ENCODE data around the gene GAPVD1. TPM values are rescaled to one million over a fixed set of nuclear protein-coding genes. Genes with fewer than 3 reads are reported as not detected.

GAPVD1 gene
- total and polyA plus RNA-seq, 2 of the 13 experiments (the other 11 are each of a cell fraction or from before 2014, with no cell fraction given): 11.1 to 33.2 TPM

DNA sequence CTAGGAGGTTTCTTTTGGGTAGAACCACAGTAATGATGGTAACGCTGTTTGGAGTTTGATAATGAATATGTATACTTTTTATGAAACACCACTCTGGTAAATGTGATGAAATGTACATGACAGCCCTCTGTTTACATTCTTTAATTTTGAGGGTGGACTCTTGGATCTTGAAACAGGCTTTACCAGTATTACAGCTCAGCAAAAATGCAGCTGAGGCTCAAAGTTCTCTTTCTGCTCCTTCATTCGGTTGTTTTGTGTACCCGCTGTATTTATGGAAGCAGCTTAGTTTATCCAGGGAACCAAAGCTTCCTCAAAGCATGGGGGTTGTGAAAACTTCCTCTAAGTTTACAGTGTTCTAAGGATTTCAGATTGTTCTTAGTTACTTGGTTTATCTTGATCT, 11.1 kb downstream of the GAPVD1 start (continued):
- TF ChIP-seq, protein P1, sequence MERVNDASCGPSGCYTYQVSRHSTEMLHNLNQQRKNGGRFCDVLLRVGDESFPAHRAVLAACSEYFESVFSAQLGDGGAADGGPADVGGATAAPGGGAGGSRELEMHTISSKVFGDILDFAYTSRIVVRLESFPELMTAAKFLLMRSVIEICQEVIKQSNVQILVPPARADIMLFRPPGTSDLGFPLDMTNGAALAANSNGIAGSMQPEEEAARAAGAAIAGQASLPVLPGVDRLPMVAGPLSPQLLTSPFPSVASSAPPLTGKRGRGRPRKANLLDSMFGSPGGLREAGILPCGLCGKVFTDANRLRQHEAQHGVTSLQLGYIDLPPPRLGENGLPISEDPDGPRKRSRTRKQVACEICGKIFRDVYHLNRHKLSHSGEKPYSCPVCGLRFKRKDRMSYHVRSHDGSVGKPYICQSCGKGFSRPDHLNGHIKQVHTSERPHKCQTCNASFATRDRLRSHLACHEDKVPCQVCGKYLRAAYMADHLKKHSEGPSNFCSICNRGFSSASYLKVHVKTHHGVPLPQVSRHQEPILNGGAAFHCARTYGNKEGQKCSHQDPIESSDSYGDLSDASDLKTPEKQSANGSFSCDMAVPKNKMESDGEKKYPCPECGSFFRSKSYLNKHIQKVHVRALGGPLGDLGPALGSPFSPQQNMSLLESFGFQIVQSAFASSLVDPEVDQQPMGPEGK (CRISPR knock-in tag; IDR thresholded peaks at IDR 0.05): peak; percentile 53; the same call in 1 of the 2 replicates
- peak; percentile 56; the same call in 1 of the 2 replicates for TF ChIP-seq KAT8 (CRISPR knock-in tag; IDR thresholded peaks at IDR 0.05)
- peak; percentile 76; the same call in 1 of the 2 replicates for TF ChIP-seq LCORL (IDR thresholded peaks at IDR 0.05)
- peak; percentile 65 for TF ChIP-seq LCORL (CRISPR knock-in tag; IDR thresholded peaks at IDR 0.05)
- TF ChIP-seq RORA (CRISPR knock-in tag; IDR thresholded peaks at IDR 0.05): no peak; the same call in 1 of the 2 replicates
- TF ChIP-seq KMT2B (CRISPR knock-in tag; IDR thresholded peaks at IDR 0.05): 0 out of 2 replicates have a peak, but pooled peaks have one; percentile 36
- no peak for TF ChIP-seq NONO (IDR thresholded peaks at IDR 0.05)
- TF ChIP-seq NONO (CRISPR knock-in tag; conservative IDR thresholded peaks at IDR 0.05): peak; percentile 28; the same call in 1 of the 2 replicates
- TF ChIP-seq MED1 (CRISPR knock-in tag; IDR thresholded peaks at IDR 0.05): peak; percentile 81
- TF ChIP-seq ZMYM3 (CRISPR knock-in tag; IDR thresholded peaks at IDR 0.05): peak; percentile 41; the same call in 1 of the 2 replicates
- TF ChIP-seq ZNF44 (CRISPR knock-in tag; IDR thresholded peaks at IDR 0.05): no peak
- TF ChIP-seq ISL2 (CRISPR knock-in tag; IDR thresholded peaks at IDR 0.05): peak; percentile 87
- TF ChIP-seq MAFF (IDR thresholded peaks at IDR 0.05; ENCODE audit: low read depth, low read length): peak; percentile 87
- TF ChIP-seq, protein P2, sequence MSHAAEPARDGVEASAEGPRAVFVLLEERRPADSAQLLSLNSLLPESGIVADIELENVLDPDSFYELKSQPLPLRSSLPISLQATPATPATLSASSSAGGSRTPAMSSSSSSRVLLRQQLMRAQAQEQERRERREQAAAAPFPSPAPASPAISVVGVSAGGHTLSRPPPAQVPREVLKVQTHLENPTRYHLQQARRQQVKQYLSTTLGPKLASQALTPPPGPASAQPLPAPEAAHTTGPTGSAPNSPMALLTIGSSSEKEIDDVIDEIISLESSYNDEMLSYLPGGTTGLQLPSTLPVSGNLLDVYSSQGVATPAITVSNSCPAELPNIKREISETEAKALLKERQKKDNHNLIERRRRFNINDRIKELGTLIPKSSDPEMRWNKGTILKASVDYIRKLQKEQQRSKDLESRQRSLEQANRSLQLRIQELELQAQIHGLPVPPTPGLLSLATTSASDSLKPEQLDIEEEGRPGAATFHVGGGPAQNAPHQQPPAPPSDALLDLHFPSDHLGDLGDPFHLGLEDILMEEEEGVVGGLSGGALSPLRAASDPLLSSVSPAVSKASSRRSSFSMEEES (CRISPR knock-in tag; IDR thresholded peaks at IDR 0.05): peak; percentile 53; the same call in 1 of the 2 replicates
- TF ChIP-seq, protein P3, sequence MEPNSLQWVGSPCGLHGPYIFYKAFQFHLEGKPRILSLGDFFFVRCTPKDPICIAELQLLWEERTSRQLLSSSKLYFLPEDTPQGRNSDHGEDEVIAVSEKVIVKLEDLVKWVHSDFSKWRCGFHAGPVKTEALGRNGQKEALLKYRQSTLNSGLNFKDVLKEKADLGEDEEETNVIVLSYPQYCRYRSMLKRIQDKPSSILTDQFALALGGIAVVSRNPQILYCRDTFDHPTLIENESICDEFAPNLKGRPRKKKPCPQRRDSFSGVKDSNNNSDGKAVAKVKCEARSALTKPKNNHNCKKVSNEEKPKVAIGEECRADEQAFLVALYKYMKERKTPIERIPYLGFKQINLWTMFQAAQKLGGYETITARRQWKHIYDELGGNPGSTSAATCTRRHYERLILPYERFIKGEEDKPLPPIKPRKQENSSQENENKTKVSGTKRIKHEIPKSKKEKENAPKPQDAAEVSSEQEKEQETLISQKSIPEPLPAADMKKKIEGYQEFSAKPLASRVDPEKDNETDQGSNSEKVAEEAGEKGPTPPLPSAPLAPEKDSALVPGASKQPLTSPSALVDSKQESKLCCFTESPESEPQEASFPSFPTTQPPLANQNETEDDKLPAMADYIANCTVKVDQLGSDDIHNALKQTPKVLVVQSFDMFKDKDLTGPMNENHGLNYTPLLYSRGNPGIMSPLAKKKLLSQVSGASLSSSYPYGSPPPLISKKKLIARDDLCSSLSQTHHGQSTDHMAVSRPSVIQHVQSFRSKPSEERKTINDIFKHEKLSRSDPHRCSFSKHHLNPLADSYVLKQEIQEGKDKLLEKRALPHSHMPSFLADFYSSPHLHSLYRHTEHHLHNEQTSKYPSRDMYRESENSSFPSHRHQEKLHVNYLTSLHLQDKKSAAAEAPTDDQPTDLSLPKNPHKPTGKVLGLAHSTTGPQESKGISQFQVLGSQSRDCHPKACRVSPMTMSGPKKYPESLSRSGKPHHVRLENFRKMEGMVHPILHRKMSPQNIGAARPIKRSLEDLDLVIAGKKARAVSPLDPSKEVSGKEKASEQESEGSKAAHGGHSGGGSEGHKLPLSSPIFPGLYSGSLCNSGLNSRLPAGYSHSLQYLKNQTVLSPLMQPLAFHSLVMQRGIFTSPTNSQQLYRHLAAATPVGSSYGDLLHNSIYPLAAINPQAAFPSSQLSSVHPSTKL (CRISPR knock-in tag; IDR thresholded peaks at IDR 0.05): peak; percentile 98
- peak; percentile 79 for TF ChIP-seq FOXK2 (IDR thresholded peaks at IDR 0.05)
- TF ChIP-seq, protein P4, sequence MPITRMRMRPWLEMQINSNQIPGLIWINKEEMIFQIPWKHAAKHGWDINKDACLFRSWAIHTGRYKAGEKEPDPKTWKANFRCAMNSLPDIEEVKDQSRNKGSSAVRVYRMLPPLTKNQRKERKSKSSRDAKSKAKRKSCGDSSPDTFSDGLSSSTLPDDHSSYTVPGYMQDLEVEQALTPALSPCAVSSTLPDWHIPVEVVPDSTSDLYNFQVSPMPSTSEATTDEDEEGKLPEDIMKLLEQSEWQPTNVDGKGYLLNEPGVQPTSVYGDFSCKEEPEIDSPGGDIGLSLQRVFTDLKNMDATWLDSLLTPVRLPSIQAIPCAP (CRISPR knock-in tag; IDR thresholded peaks at IDR 0.05; ENCODE audit: low read depth): no peak
- TF ChIP-seq, protein P5, sequence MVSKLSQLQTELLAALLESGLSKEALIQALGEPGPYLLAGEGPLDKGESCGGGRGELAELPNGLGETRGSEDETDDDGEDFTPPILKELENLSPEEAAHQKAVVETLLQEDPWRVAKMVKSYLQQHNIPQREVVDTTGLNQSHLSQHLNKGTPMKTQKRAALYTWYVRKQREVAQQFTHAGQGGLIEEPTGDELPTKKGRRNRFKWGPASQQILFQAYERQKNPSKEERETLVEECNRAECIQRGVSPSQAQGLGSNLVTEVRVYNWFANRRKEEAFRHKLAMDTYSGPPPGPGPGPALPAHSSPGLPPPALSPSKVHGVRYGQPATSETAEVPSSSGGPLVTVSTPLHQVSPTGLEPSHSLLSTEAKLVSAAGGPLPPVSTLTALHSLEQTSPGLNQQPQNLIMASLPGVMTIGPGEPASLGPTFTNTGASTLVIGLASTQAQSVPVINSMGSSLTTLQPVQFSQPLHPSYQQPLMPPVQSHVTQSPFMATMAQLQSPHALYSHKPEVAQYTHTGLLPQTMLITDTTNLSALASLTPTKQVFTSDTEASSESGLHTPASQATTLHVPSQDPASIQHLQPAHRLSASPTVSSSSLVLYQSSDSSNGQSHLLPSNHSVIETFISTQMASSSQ (IDR thresholded peaks at IDR 0.05; ENCODE audit: low read depth): 0 out of 2 replicates have a peak, but pooled peaks have one; percentile 23
- TF ChIP-seq, protein P5 (CRISPR knock-in tag; IDR thresholded peaks at IDR 0.05; ENCODE audit: borderline replicate concordance): no peak; the same call in 1 of the 2 replicates
